Cerebellar cortex (tissue), 1 donor: ENCODE results near the gene HDAC5.
"Not testable (repeated sequence)": the region's sequence is repeated elsewhere in the genome, so short reads cannot be mapped to it uniquely, and the experiment has no call there.

Experiments used
- DNase-seq: peaks from one replicate; pipeline ENCODE4 v3.0.0-alpha.2; 2015; ENCODE audit warnings: low spot score

Gene HDAC5

GRCh38 chr17:44110823-44111633 is 12.4 kb downstream of the HDAC5 start:
- DNase-seq: peak; percentile 79

GRCh38 chr17:44110011-44110686 is 13.3 kb downstream of the HDAC5 start:
- no peak for DNase-seq

DNA sequence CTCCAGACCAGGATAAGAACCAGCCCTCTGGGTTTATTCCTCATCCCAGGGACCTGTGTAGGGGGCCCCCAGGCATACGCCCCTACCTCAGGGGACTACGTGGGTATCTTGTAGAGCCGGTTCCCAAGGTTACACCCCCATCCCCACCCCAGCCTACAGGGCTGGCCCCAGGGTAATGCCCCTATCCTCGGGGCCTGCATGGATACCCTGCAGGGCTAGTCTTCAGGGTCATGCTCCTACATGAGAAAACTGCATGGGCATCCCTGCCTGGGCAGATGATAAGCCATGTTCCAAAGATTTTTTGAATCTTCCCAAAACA is 14.2 kb downstream of the HDAC5 start:
- no peak for DNase-seq

GRCh38 chr17:44108440-44109311 is 14.8 kb downstream of the HDAC5 start:
- no peak for DNase-seq

DNA sequence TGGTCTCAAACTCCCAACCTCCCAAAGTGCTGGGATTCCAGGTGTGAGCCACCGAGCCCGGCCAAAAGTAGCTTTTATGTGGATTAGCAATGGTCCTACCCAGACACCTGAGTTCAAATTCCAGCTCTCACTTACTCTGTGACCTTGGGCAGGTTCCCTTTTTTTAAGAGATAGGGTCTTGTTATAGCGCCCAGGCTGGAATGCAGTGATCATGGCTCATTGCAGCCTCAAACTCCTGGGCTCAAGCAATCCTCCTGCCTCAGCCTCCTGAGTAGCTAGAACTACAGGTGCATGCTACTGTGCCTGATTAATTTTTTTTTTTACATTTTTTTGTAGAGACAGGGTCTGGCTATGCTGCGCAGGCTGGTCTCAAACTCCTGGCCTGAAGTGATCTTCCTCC is 16.6 kb downstream of the HDAC5 start:
- no peak for DNase-seq

DNA sequence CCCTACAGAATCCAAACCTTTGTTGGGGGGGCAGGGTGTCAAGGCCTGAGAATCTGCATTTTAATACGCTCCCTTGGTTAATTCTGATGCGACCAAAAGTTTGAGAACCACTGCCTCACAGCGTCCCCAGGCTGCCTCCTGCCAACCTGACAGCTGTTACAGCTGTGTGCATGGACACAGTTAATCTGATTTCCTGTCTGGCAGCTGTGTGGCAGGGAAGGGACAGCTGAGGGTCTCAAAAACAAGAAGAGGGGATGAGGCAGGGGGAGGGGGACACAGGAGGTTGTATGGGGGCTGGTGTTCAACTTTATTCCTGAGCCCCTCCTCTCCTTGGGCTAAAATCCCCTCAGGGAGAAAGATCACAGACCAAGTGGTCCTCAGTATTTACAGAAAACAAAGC is 17.5 kb downstream of the HDAC5 start:
- DNase-seq: no peak

- no peak for DNase-seq
These were observed 18.0 kb downstream of the HDAC5 start for GRCh38 chr17:44105483-44105882.

DNA sequence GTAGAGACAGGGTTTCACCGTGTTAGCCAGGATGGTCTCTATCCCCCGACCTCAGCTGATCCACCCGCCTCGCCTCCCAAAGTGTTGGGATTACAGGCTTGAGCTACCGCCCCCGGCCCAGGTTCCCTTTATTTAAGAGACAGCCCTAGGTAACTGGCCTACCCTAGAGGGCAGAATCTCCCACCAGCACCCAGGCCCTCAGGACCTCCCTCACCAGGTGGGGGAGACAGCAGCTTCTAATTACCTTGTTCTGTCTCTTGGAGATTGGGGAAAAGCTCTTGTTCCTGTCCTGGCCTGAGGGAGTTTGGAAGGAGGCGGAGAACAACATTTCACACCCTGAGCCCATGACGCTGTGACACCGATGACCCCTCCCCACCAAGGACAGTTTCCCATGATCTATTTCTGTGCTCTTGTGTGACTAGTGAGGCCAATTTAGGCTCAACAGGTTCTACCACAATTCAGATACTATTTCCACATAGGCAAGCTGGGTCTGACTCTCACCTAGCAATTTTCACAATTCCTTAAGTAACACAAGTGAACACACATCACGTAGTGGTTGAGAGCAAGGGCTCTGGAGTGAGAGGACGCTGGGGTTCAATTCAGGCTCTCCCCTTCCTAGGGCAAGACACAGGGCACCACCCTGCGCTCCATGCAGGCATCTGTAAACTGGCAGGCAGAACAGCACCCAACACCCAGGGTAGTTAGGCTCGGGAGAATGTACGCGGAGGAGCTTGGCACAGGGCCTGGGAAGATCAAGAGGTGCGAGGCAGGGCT is 20.4 kb downstream of the HDAC5 start:
- DNase-seq: no peak

DNA sequence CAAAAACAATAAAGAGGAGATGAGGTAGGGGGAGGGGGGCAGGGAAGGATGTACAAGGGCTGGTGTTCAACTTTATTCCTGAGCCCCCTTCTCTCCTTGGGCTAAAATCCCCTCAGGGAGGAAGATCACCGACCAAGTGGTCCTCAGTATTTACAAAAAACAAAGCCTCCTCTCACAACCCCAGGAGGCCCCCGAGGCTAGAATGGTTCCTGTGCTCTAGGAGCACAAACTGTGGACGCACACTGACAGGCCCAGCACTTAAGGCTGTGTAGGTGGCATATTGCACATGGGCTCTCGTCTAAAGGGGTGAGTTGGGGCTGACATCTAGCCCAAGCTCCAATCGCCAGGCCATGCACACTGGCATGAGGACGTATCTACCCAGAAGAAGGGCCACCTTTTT is 21.6 kb downstream of the HDAC5 start:
- not testable (repeated sequence) for DNase-seq

- peak; percentile 94 for DNase-seq
These were observed 26.1 kb downstream of the HDAC5 start for GRCh38 chr17:44097110-44097958.

- DNase-seq: peak; percentile 83
These were observed 27.6 kb downstream of the HDAC5 start for GRCh38 chr17:44095647-44096496.

- no peak for DNase-seq
These were observed 28.1 kb downstream of the HDAC5 start for GRCh38 chr17:44095388-44095646.

DNA sequence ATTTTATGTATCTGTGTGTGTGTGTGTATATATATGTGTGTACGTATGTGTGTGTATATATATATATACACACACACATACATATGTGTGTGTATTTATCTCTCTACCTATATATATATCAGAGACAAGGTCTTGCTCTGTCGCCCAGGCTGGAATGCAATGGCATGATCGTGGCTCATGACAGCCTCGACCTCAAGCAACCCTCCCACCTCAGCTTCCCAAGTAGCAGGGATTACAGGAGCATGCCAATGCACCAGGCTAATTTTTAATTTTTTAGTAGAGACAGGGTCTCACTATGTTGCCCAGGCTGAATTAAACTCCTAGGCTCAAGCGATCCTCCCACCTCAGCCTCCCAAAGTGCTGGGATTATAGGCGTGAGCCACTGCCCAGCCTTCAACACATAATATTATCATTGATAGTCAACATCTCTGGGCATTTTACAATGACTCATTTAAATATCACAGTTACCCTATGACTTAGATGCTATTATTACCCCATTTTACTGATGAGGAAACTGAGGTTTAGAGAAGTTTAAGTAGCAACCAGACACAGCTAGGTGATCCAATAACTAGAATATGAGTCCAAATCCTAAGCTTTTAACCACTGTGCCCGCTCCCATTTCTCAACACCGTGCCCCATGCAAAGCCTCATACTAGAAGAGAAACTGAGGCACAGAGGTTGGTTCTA is 28.6 kb downstream of the HDAC5 start:
- DNase-seq: no peak

DNA sequence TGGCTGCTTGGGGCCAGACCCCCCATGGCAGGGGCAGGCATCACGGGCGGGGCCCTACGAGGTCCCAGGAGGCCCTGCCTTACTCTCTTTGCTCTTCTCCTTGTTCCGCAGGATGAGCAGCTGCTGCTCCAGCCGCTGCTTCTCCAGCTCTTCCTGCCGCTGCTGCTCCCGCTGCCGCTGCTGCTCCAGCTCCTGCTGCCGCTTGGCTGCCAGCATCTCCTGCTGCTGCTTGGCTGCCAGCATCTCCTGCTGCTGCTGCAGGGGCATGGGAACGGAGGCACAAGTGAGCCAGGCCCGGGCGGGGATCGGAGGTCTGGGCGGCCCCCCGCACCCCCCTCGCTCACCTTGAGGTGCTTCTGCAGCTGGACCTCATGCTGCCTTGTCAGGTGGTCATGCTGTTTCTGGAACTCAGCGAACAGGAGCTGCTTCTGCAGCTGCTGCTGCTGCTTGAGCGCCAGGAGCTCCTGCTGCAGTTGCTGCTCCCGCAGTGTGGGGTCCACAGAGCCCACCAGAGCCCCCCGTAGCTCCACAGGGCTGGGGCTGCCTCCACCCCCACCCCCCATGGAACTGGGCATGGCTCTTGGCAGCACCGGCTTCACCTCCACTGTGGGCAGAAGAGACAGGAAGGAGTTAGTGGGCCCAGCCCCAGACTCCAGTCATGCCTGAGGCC is 30.1 kb downstream of the HDAC5 start:
- no peak for DNase-seq

GRCh38 chr17:44092051-44092450 is 31.4 kb downstream of the HDAC5 start:
- no peak for DNase-seq

DNA sequence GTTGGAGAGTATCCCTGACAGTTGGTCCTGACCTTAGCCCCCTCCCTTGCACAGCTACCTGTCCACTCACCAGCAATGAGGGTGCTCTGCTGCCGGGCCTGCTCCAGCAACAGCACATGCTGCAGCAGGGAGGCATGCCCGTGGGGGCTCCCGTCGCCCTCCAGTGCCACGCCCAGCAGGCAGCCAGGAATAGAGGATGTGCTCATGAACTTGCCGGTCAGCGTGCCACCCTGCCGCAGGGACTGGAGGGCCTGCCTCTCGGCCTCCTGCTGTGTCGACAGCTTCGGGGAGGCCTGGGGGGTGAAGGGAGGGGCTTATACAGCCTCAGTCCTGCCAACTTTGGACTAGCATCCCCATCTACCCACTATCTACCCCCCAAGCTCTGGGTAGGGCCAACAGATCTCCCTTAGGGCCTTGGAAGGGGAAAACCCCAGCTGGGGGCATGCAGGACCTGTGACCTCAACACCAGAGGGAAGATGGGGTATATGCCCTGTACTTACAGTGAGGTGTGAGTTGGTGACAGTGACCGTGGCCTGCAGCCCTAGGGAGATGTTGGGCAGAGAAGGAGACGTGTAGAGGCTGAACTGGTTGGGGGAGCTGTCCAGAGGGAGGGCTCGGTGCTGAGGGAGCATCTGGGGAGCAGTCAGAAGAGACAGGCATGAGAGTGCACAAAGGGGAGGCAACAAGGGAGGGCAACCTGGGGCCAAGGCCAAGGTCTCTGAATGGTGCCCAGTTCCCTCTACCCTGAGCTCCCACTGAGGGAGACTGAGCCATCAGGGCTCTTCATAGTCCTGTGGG is 32.0 kb downstream of the HDAC5 start:
- no peak for DNase-seq

DNA sequence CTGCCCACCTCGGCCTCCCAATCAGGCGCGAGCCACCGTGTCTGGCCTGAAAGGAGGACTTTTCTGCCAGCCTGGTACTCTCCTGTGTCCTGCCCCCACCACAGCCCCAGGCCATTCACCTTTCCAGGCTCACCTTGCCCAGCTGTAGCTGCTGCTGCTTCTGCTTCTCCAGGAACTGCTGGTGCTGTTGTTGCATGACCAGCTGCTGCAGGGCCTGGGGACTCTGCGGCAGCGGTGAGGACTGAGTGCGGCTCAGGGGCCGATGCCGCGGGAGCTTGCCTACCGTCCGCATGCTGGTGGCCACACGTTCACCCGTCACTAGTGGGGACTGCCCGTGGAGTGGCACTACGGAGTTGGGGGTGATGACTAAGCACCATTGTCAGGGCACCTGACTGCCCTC is 35.2 kb downstream of the HDAC5 start:
- no peak for DNase-seq

- no peak for DNase-seq
These were observed 36.1 kb downstream of the HDAC5 start for GRCh38 chr17:44087319-44087718.
